Kidney (tissue), 14 donors: ENCODE results near the gene AGBL4. TPM values are rescaled to one million over a fixed set of nuclear protein-coding genes. Genes with fewer than 3 reads are reported as not detected.

Experiments used
- DNase-seq, 5 donors: peaks; one replicate each; pipeline ENCODE4 v3.0.0-alpha.2; 2013 to 2020
- FAIRE-seq: peaks from 2 replicates; lab custom pipeline; 2012; peaks lifted over from hg19 to GRCh38; lab: Jason Lieb, UNC
- H3K27ac ChIP-seq, 2 donors: one replicate each; pipeline ENCODE4 v1.7.0; 2013; ENCODE audit warnings: low read depth in 2 of 2, low read length in 2 of 2, inconsistent platforms in 1 of 2
- H3K27me3 ChIP-seq: one replicate; pipeline ENCODE4 v1.7.1; 2013; ENCODE audit warnings: low read length, inconsistent platforms; ENCODE audit not compliant: control insufficient read depth, insufficient read depth
- H3K36me3 ChIP-seq, 3 donors: one replicate each; pipeline versions ENCODE4 v1.7.0 to v1.7.1; 2013; ENCODE audit warnings: low read length in 3 of 3, control low read depth in 1 of 3, inconsistent platforms in 1 of 3; ENCODE audit not compliant: insufficient read depth in 3 of 3, control insufficient read depth in 2 of 3
- H3K4me1 ChIP-seq, 3 donors: one replicate each; pipeline versions ENCODE4 v1.7.0 to v1.7.1; 2013; ENCODE audit warnings: low read length in 3 of 3, inconsistent platforms in 1 of 3, low read depth in 1 of 3; ENCODE audit not compliant: control insufficient read depth in 2 of 3, insufficient read depth in 2 of 3
- H3K4me3 ChIP-seq, 3 donors: one replicate each; pipeline versions ENCODE4 v1.7.0 to v1.8.1; 2013; ENCODE audit warnings: low read length in 3 of 3, control low read depth in 1 of 3, inconsistent platforms in 1 of 3
- H3K9ac ChIP-seq, 3 donors: one replicate each; pipeline versions ENCODE4 v1.7.0 to v1.7.1; 2013; ENCODE audit warnings: low read length in 3 of 3, control low read depth in 1 of 3, inconsistent platforms in 1 of 3
- H3K9me3 ChIP-seq, 3 donors: one replicate each; pipeline versions ENCODE4 v1.7.0 to v1.7.1; 2013; ENCODE audit warnings: low read length in 3 of 3, control low read depth in 1 of 3, inconsistent platforms in 1 of 3; ENCODE audit not compliant: control insufficient read depth in 2 of 3, insufficient read depth in 1 of 3
- CTCF ChIP-seq: IDR thresholded peaks from 3 replicates; pipeline ENCODE4 v1.5.1; 2012; ENCODE audit warnings: mild to moderate bottlenecking, moderate library complexity, borderline replicate concordance; ENCODE audit not compliant: insufficient read depth; ENCODE audit errors: extremely low read depth
- intact Hi-C: fragments of 100-400 bp; cut with DNase I; formaldehyde crosslinking; loops from one replicate; pipeline ENCODE4 v1.11.1; 2022
- polyA plus RNA-seq: library from polyadenylated mRNA; stranded (reverse); fragments of 350-450 nt; fragmentation: Illumina TruSeq; extraction: RNeasy Lipid Tissue Mini Kit (QIAGEN cat#74804); gene quantifications from one replicate; pipeline ENCODE4 v1.2.3, GENCODE V29; 2014; ENCODE audit warnings: low read depth, low replicate concordance; ENCODE audit not compliant: insufficient read depth
- total RNA-seq: library from RNA; stranded (reverse); fragmentation: NEBNext Ultra II Directional; extraction: Animal tissue kit (Norgen Biotek cat#: 25700); gene quantifications from one replicate; pipeline ENCODE4 v1.2.1, GENCODE V29; 2021
- donor health status: control.
- donor health status: control.
- donor health status: control.
- donor health status: control.
- donor health status: control.
- donor health status: DM: yes; HTN: yes; CAD: no.
- donor health status: Normal renal cell carcinoma (clear cell type).

Gene AGBL4
- total and polyA plus RNA-seq, 2 donors from 2014 or later: 1.5 to 2.7 TPM

GRCh38 chr1:48738356-48738755, 1285.4 kb downstream of the AGBL4 start:
- no peak for TF ChIP-seq CTCF
- H3K4me1 ChIP-seq: peaks cover 0 to 6% (median 2%) of the 10 kb centered on the region in 3 donors
- intact Hi-C loops: no loop called here
- H3K27me3 ChIP-seq: no peaks in the 10 kb centered on the region
- H3K9me3 ChIP-seq: no peaks in the 10 kb centered on the region
- H3K27ac ChIP-seq: no peak overlapping the region
- H3K36me3 ChIP-seq: peaks cover 21 to 40% (median 40%) of the 10 kb centered on the region in 3 donors
- no peak for DNase-seq
- no peak overlapping the region for H3K4me3 ChIP-seq
- H3K9ac ChIP-seq: no peak overlapping the region
- no peak for FAIRE-seq

- FAIRE-seq: no peak
- DNase-seq: no peak
- H3K9me3 ChIP-seq: no peaks in the 10 kb centered on the region
- no peak for TF ChIP-seq CTCF
- intact Hi-C loops: no loop called here
- no peak overlapping the region for H3K27ac ChIP-seq
- H3K4me3 ChIP-seq: no peak overlapping the region
- H3K4me1 ChIP-seq: peaks cover 0 to 6% (median 3%) of the 10 kb centered on the region in 3 donors
- no peak overlapping the region for H3K9ac ChIP-seq
- H3K36me3 ChIP-seq: peaks cover 29 to 59% (median 44%) of the 10 kb centered on the region in 3 donors
- no peaks in the 10 kb centered on the region for H3K27me3 ChIP-seq
Observed at GRCh38 chr1:48735796-48736195, 1288.0 kb downstream of the AGBL4 start.

GRCh38 chr1:48730164-48730910, 1293.4 kb downstream of the AGBL4 start:
- Histone ChIP-seq H3K4me3 (no peak overlapping the region), H3K27ac (no peak overlapping the region), H3K27me3 (no peaks in the 10 kb centered on the region), H3K9me3 (no peaks in the 10 kb centered on the region), H3K9ac (no peak overlapping the region), H3K36me3 (peaks cover 21 to 36% (median 33%) of the 10 kb centered on the region in 3 donors), H3K4me1 (peaks cover 0 to 10% (median 6%) of the 10 kb centered on the region in 3 donors)
- intact Hi-C loops: no loop called here
- no peak for DNase-seq
- no peak for FAIRE-seq
- TF ChIP-seq CTCF: no peak

- DNase-seq: no peak
- Histone ChIP-seq H3K36me3 (peaks cover 10 to 21% (median 16%) of the 10 kb centered on the region in 3 donors), H3K4me1 (peaks cover 0 to 10% (median 6%) of the 10 kb centered on the region in 3 donors), H3K9ac (no peak overlapping the region), H3K27me3 (no peaks in the 10 kb centered on the region), H3K9me3 (no peaks in the 10 kb centered on the region), H3K4me3 (no peak overlapping the region), H3K27ac (no peak overlapping the region)
- no peak for FAIRE-seq
- no peak for TF ChIP-seq CTCF
- intact Hi-C loops: no loop called here
Observed at GRCh38 chr1:48728584-48728983, 1295.2 kb downstream of the AGBL4 start.
